Subcutaneous abdominal adipose tissue (tissue), 5 donors: ENCODE results near the gene IFIT2.

ENCODE experiments used
- H3K27ac ChIP-seq: one replicate; pipeline ENCODE4 v1.7.0; 2013; ENCODE audit warnings: low read depth, mild to moderate bottlenecking, inconsistent platforms, low read length, moderate library complexity
- H3K27me3 ChIP-seq, 5 donors: one replicate each; pipeline ENCODE4 v1.7.0; 2013; ENCODE audit warnings: low read length in 5 of 5, inconsistent platforms in 1 of 5; ENCODE audit not compliant: control insufficient read depth in 5 of 5, insufficient read depth in 4 of 5
- H3K36me3 ChIP-seq, 5 donors: one replicate each; pipeline ENCODE4 v1.7.0; 2013; ENCODE audit warnings: low read length in 5 of 5; ENCODE audit not compliant: control insufficient read depth in 5 of 5, insufficient read depth in 5 of 5
- H3K4me1 ChIP-seq, 5 donors: one replicate each; pipeline ENCODE4 v1.7.0; 2013; ENCODE audit warnings: low read length in 5 of 5, mild to moderate bottlenecking in 3 of 5, moderate library complexity in 1 of 5; ENCODE audit not compliant: control insufficient read depth in 5 of 5, insufficient read depth in 5 of 5
- H3K4me3 ChIP-seq, 5 donors: one replicate each; pipeline ENCODE4 v1.7.0; 2013; ENCODE audit warnings: low read length in 5 of 5, low read depth in 1 of 5
- H3K9ac ChIP-seq, 5 donors: one replicate each; pipeline ENCODE4 v1.7.0; 2013; ENCODE audit warnings: low read length in 5 of 5, mild to moderate bottlenecking in 4 of 5, moderate library complexity in 3 of 5
- H3K9me3 ChIP-seq, 5 donors: one replicate each; pipeline ENCODE4 v1.7.0; 2013; ENCODE audit warnings: low read length in 5 of 5; ENCODE audit not compliant: control insufficient read depth in 5 of 5
- donor health status: healthy.
- donor health status: healthy.
- donor health status: healthy.
- donor health status: healthy.
- donor health status: healthy.

Gene IFIT2

DNA sequence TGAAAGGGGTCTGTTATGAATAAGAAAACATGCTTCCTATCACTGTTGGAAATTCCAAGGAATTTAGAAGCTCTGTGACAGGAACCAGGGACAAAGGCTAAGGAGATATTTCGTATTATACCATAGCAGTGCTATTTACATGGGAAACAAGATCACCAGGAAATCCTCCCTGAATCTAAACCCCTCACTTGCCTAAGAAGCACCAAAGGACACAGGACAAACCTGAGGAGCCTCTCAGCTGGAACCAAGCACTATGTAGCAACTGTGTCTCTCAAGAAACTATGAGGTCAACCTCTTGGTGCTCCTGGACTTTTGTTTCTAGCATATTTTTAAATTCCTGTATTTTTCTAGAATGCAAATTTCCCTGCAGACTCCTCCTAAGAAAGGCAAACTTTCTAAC lies 55.2 kb downstream of the IFIT2 start:
- no peak overlapping the region for H3K27ac ChIP-seq
- H3K4me1 ChIP-seq, result peaks cover 3 to 7% (median 4%) of the 10 kb centered on the region in 5 donors
- H3K9me3 ChIP-seq, result no peaks in the 10 kb centered on the region

DNA sequence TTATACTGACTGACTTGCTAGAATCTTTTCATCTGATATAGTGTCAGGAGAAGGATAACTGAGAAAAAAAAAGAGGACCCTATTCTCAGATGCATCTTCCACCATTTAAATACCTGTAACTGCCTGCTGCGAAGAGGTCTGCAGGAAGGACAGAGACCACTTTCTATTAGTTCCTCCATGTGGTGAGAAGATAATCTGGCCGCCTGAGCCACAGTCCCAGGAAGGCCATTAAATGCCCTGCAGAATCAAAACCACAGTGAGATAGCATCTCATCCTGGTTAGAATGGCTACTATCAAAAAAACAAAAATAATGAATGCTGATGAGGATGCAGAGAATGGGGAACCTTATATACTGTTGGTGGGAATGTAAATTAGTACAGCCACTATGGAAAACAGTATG lies 56.1 kb downstream of the IFIT2 start:
- H3K4me1 ChIP-seq, result peaks cover 0 to 4% (median 0%) of the 10 kb centered on the region in 5 donors
- no peaks in the 10 kb centered on the region for H3K27me3 ChIP-seq
- no peaks in the 10 kb centered on the region for H3K9me3 ChIP-seq
- H3K9ac ChIP-seq, result no peak overlapping the region
- no peaks in the 10 kb centered on the region for H3K36me3 ChIP-seq
- H3K27ac ChIP-seq, result no peak overlapping the region
- H3K4me3 ChIP-seq, result no peak overlapping the region

More for the DNA sequence above, 55.2 kb downstream of the IFIT2 start:
- no peak overlapping the region for H3K4me3 ChIP-seq
- no peaks in the 10 kb centered on the region for H3K27me3 ChIP-seq
- no peak overlapping the region for H3K9ac ChIP-seq
- no peaks in the 10 kb centered on the region for H3K36me3 ChIP-seq
